GM12878 (cell line): Measurements from ENCODE around the gene SLC25A26. TPM values are rescaled to one million over a fixed set of nuclear protein-coding genes. Genes with fewer than 3 reads are reported as not detected.

Experiments used
- E4F1 ChIP-seq: fragments of 450-650 bp; IDR thresholded peaks from 2 replicates; pipeline ENCODE4 v1.6.1; 2018; ENCODE audit warnings: borderline replicate concordance, mild to moderate bottlenecking; ENCODE audit not compliant: partially characterized antibody
- IKZF1 ChIP-seq: fragments of 450-650 bp; conservative IDR thresholded peaks from 2 replicates; pipeline ENCODE4 v1.6.1; 2017; ENCODE audit warnings: antibody characterized with exemption, mild to moderate bottlenecking
- POU2F2 ChIP-seq: IDR thresholded peaks from 3 replicates; pipeline ENCODE4 v1.6.1; 2011; ENCODE audit warnings: low read depth, mild to moderate bottlenecking, low read length, borderline replicate concordance
- RELB ChIP-seq: fragments of 450-650 bp; IDR thresholded peaks from 2 replicates; pipeline ENCODE4 v1.6.1; 2017; ENCODE audit warnings: low read depth, mild to moderate bottlenecking, moderate library complexity
- SIX5 ChIP-seq: IDR thresholded peaks from 2 replicates; pipeline ENCODE4 v1.6.1; 2011; ENCODE audit warnings: mild to moderate bottlenecking, low read depth, low read length, moderate library complexity; ENCODE audit not compliant: severe bottlenecking
- ZNF217 ChIP-seq: fragments of 450-650 bp; IDR thresholded peaks from 2 replicates; pipeline ENCODE4 v1.6.1; 2017; ENCODE audit warnings: antibody characterized with exemption, mild to moderate bottlenecking
- ZNF274 ChIP-seq: IDR thresholded peaks from one replicate; pipeline ENCODE4 v1.8.0; 2011; ENCODE audit not compliant: insufficient read length, insufficient read depth
- ZNF687 ChIP-seq: fragments of 450-650 bp; IDR thresholded peaks from 2 replicates; pipeline ENCODE4 v1.6.1; 2017; ENCODE audit warnings: mild to moderate bottlenecking, moderate library complexity
- polyA plus RNA-seq, 11 experiments: library from polyadenylated mRNA; depleted of rRNA in 4 of 11; unstranded in 6 of 11; stranded (reverse) in 5 of 11; fragments of >200 nt; fragmentation: Nextera tagmentation in 4 of 11; fragmentation: Illumina TruSeq in 1 of 11; extraction: Ambion mirVana in 4 of 11; extraction: Trizol in 1 of 11; gene quantifications; 1 replicate in 1 of 11; 2 replicates in 10 of 11; pipeline versions ENCODE4 v1.2.1 to v1.2.3, GENCODE V29; 2011 to 2016; ENCODE audit warnings: inconsistent platforms in 2 of 11, missing spikeins in 2 of 11, low read depth in 1 of 11
- total RNA-seq, 4 experiments: library from RNA; depleted of rRNA in 3 of 4; stranded (reverse); fragments of >200 nt in 3 of 4; fragmentation: Illumina TruSeq in 1 of 4; extraction: Trizol in 1 of 4; gene quantifications; 2 replicates each; pipeline versions ENCODE4 v1.2.1 to v1.2.3, GENCODE V29; 2013 to 2021

SLC25A26 gene
- total and polyA plus RNA-seq, 10 of the 15 experiments (the other 5 are each of a cell fraction or from before 2014, with no cell fraction given): 14.6 to 49.7 (median 24.9) TPM

- TF ChIP-seq ZNF687 (no peak), SIX5 (no peak), RELB (no peak), POU2F2 (no peak), ZNF217 (no peak), ZNF274 (no peak), IKZF1 (no peak), E4F1 (no peak)
Observed at GRCh38 chr3:66392966-66393332, 172.1 kb downstream of the SLC25A26 start (continued).
